DND-41 (cell line): ENCODE results near the gene TMED4.

Experiments
- ATAC-seq: fragments of 200-7000 bp; cut with Tn5 transposase; 3 replicates; pipeline ENCODE4 v1.9.1; 2021; ENCODE audit warnings: low read depth; ENCODE audit not compliant: insufficient read depth
- DNase-seq: peaks from one replicate; pipeline ENCODE4 v3.0.0-alpha.2; 2020
- H2AFZ ChIP-seq: 2 replicates; pipeline ENCODE4 v1.6.0; 2012; ENCODE audit warnings: low read depth, low read length
- H3K27ac ChIP-seq: 2 replicates; pipeline ENCODE4 v1.5.1; 2012; ENCODE audit warnings: low read length, inconsistent platforms
- H3K27me3 ChIP-seq: fragments of 200-600 bp; sonication (generic); 2 replicates; pipeline ENCODE4 v1.6.0; 2012; ENCODE audit warnings: low read length, mild to moderate bottlenecking, inconsistent platforms; ENCODE audit not compliant: insufficient read depth, poor library complexity
- H3K36me3 ChIP-seq: 2 replicates; pipeline ENCODE4 v1.5.1; 2012; ENCODE audit warnings: low read length, inconsistent platforms; ENCODE audit not compliant: insufficient read depth
- H3K4me1 ChIP-seq: 2 replicates; pipeline ENCODE4 v1.5.1; 2012; ENCODE audit warnings: mild to moderate bottlenecking, low read length; ENCODE audit not compliant: insufficient read depth
- H3K4me2 ChIP-seq: 2 replicates; pipeline ENCODE4 v1.6.0; 2012; ENCODE audit warnings: mild to moderate bottlenecking, moderate library complexity, low read length, inconsistent platforms; ENCODE audit not compliant: insufficient read depth
- H3K4me3 ChIP-seq, 2 experiments: fragments of 200-600 bp in 1 of 2; shearing (Covaris generic) in 1 of 2; 2 replicates each; pipeline ENCODE4 v1.5.1; 2012 to 2016; ENCODE audit warnings: inconsistent platforms in 2 of 2, low read length in 2 of 2, mild to moderate bottlenecking in 2 of 2, low read depth in 1 of 2, moderate library complexity in 1 of 2
- H3K79me2 ChIP-seq: 2 replicates; pipeline ENCODE4 v1.6.0; 2012; ENCODE audit warnings: low read length, inconsistent platforms; ENCODE audit not compliant: insufficient read depth
- H3K9ac ChIP-seq: 2 replicates; pipeline ENCODE4 v1.6.0; 2012; ENCODE audit warnings: low read depth, mild to moderate bottlenecking, inconsistent platforms, low read length, moderate library complexity
- H3K9me3 ChIP-seq: 2 replicates; pipeline ENCODE4 v1.5.1; 2012; ENCODE audit warnings: low read length, moderate library complexity, mild to moderate bottlenecking, inconsistent platforms; ENCODE audit not compliant: insufficient read depth, severe bottlenecking
- H4K20me1 ChIP-seq: 2 replicates; pipeline ENCODE4 v1.6.0; 2012; ENCODE audit warnings: low read length; ENCODE audit not compliant: insufficient read depth
- EZH2 ChIP-seq: IDR thresholded peaks from 3 replicates; pipeline ENCODE4 v1.6.1; 2012; ENCODE audit warnings: borderline replicate concordance, low read depth, mild to moderate bottlenecking, moderate library complexity, low read length, inconsistent platforms; ENCODE audit not compliant: severe bottlenecking
- TF ChIP-seq, protein P1 (sequence below): IDR thresholded peaks from 2 replicates; pipeline ENCODE4 v1.5.1; 2012; ENCODE audit warnings: borderline replicate concordance, low read length, moderate library complexity, mild to moderate bottlenecking; ENCODE audit not compliant: poor library complexity, severe bottlenecking; ENCODE audit errors: extremely low read depth

TMED4 gene

DNA sequence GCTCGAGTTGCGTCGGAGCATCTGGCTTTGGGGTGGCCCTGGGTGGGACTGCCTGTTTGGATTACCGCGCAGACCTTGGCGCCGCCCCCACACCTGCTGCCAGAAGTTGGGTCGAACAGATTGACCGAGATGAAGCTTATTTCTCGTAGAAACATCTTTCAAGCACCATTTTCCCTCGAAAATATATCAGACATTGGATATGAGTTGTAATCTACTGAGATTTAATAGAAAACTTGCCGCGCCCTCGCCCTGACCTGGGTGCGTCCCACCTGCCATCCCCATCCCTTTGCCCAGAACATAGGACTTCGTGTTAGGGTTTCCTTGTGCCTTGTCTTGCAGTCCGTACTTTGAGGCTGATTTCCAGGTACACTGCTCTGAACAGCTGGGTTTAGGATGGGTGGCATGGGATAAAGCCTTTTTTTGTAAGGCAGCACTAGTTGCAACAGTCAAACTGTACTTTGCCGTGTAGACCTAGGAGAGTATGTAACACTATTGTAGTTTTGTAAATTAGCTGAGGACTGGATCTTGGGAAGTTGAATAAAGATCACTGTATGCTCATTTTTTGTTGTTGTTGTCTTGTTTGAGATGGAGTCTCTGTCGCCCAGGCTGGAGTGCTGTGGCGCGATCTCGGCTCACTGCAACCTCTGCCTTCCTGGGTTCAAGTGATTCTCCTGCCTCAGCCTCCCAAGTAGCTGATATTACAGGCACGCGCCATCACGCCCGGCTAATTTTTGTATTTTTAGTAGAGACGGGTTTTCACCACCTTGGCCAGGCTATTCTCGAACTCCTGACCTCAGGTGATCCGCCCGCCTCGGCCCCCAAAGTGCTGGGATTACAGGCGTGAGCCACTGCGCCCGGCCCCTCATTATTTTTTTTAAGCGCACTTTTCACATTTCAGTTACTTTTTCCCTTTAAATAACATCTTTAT, 25.4 kb upstream of the TMED4 start:
- Histone ChIP-seq H3K4me1 (peaks cover 27% of the 10 kb centered on the region), H3K27me3 (no peaks in the 10 kb centered on the region), H3K9ac (peak overlapping the region; percentile 82), H3K4me2 (peak overlapping the region; percentile 94), H3K27ac (peak overlapping the region; percentile 89), H2AFZ (peak overlapping the region; percentile 95), H4K20me1 (no peaks in the 10 kb centered on the region), H3K9me3 (no peaks in the 10 kb centered on the region), H3K36me3 (no peaks in the 10 kb centered on the region), H3K4me3 (peak overlapping the region; percentile 39 to 92), H3K79me2 (peaks cover 55% of the 10 kb centered on the region)
- ATAC-seq: no peak
- no peak for DNase-seq
- TF ChIP-seq EZH2: no peak
- TF ChIP-seq, protein P1, sequence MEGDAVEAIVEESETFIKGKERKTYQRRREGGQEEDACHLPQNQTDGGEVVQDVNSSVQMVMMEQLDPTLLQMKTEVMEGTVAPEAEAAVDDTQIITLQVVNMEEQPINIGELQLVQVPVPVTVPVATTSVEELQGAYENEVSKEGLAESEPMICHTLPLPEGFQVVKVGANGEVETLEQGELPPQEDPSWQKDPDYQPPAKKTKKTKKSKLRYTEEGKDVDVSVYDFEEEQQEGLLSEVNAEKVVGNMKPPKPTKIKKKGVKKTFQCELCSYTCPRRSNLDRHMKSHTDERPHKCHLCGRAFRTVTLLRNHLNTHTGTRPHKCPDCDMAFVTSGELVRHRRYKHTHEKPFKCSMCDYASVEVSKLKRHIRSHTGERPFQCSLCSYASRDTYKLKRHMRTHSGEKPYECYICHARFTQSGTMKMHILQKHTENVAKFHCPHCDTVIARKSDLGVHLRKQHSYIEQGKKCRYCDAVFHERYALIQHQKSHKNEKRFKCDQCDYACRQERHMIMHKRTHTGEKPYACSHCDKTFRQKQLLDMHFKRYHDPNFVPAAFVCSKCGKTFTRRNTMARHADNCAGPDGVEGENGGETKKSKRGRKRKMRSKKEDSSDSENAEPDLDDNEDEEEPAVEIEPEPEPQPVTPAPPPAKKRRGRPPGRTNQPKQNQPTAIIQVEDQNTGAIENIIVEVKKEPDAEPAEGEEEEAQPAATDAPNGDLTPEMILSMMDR: no peak

DNA sequence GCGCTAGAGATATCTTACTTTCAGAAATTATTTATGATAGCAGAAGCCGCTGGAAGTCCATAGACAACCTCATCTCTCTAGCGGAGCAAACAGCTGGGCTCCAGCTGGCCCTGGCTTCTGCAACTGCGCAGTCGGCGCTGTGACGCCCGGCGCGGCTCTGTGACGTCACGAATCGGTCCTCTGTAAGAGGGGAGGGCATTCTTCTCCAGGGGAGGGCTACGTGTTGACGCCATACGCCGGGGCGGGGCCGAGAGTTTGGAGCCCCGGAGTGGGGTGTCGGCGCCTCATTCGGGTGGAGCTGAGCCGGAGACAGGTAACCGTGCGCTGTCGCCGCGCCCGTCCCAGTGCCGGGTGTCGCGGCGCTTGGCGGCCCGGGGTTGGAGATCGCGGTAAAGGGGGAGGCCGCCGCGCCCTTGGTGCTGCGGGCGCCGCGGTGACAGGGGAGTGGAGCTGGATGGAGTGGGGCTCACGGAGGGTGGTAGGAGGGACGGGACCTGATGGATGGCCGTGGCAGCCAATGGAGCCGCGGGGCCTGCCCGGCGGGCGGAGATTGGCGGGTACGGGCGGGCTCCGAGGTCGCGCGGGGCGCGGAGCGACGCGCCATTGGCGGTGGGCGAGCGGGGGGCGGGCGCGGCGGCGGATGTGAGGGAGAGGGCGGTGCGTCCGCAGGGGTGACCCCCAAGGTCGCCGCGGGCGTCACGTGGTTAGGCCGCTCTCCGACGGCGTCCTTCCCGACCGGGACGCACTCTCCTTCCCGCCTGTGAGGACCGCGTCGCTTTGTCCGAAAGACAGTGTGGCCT, 24.5 kb upstream of the TMED4 start, which contains the start of gene OGDH:
Gene OGDH, plus strand, starts transcription at position 287 of the 800 bp plus-strand sequence. CDS start 17,717 bp downstream, outside the sequence.
- Histone ChIP-seq H3K4me1 (peaks cover 27% of the 10 kb centered on the region), H3K27ac (peak within 1 kb of the TSS; percentile 89), H2AFZ (peak within 1 kb of the TSS; percentile 98), H4K20me1 (no peaks in the 10 kb centered on the region), H3K36me3 (no peaks in the 10 kb centered on the region), H3K79me2 (peaks cover 47% of the 10 kb centered on the region), H3K27me3 (no peaks in the 10 kb centered on the region), H3K4me3 (peak within 1 kb of the TSS; percentile 79 to 92), H3K9me3 (no peaks in the 10 kb centered on the region), H3K9ac (peak within 1 kb of the TSS; percentile 82), H3K4me2 (peak within 1 kb of the TSS; percentile 95)
- TF ChIP-seq, protein P1: no peak
- no peak for TF ChIP-seq EZH2
- peak; percentile 97 for DNase-seq
- peak; percentile 98 for ATAC-seq

DNA sequence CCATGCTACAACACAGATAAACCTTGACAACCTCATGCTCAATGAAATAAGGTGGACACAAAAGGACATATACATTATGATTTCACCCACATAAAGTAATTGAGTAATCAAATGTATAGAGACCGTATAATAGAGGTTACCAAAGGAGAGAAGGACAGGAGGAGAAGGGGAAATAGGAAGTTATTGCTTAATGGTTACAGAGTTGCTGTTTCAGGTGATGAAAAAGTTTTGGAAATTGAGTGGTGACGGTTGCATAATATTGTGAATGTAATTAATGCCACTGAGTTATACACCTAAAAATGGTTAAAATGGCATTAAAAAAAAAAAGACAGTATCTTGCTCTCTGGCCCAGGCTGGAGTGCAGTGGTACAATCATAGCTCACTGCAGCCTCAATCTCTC, 22.9 kb upstream of the TMED4 start:
- peaks cover 31% of the 10 kb centered on the region for H3K79me2 ChIP-seq
- TF ChIP-seq EZH2: no peak
- TF ChIP-seq, protein P1: no peak
- H3K36me3 ChIP-seq: no peaks in the 10 kb centered on the region
- no peak overlapping the region for H3K4me3 ChIP-seq
- no peak overlapping the region for H3K9ac ChIP-seq
- H3K4me2 ChIP-seq: no peak overlapping the region
- no peak overlapping the region for H3K27ac ChIP-seq
- H3K27me3 ChIP-seq: no peaks in the 10 kb centered on the region
- no peak for ATAC-seq
- no peak overlapping the region for H2AFZ ChIP-seq
- no peaks in the 10 kb centered on the region for H4K20me1 ChIP-seq
- H3K4me1 ChIP-seq: peaks cover 27% of the 10 kb centered on the region
- DNase-seq: no peak
- no peaks in the 10 kb centered on the region for H3K9me3 ChIP-seq
